ENCODE results near the gene TOM1L1. TPM values are rescaled to one million over a fixed set of nuclear protein-coding genes. Genes with fewer than 3 reads are reported as not detected.
A peak's percentile ranks its signal among the peaks of the same experiment; 100 is the strongest.
"Not testable (repeated sequence)": the region's sequence is repeated elsewhere in the genome, so short reads cannot be mapped to it uniquely, and the experiment has no call there.

Gene TOM1L1
- 0.32 and 0.41 TPM in 2 replicates for total RNA-seq

- intact Hi-C loops (cut with micrococcal nuclease): loop anchor here (2.0 kb wide), 1 partner anchor 66 kb away; no protein-coding TSS in a partner anchor
- Mint-ChIP-seq H3K9me3 (no peaks in the 10 kb centered on the region), H3K27me3 (ENCODE audit: insufficient read depth) (peaks cover 25% of the 10 kb centered on the region), H3K27ac (no peak within 1 kb of the TSS), H3K4me3 (peak within 1 kb of the TSS; percentile 43), H3K36me3 (ENCODE audit: low read depth) (no peaks in the 10 kb centered on the region), H3K4me1 (ENCODE audit: low read depth) (peaks cover 8% of the 10 kb centered on the region)
- no peak for DNase-seq (ENCODE audit: low spot score)
Observed at GRCh38 chr17:54900457-54901229, at the start of gene TOM1L1. TOM1L1 (plus strand) TSS chr17:54900852; CDS start chr17:54900866, 14 bp downstream.

- DNase-seq (ENCODE audit: low spot score): no peak
- no peaks in the 10 kb centered on the region for H3K9me3 Mint-ChIP-seq
- no peak overlapping the region for H3K4me3 Mint-ChIP-seq
- intact Hi-C loops (cut with micrococcal nuclease): no loop called here
- H3K27ac Mint-ChIP-seq: no peak overlapping the region
- no peaks in the 10 kb centered on the region for H3K4me1 Mint-ChIP-seq (ENCODE audit: low read depth)
- no peaks in the 10 kb centered on the region for H3K36me3 Mint-ChIP-seq (ENCODE audit: low read depth)
- no peaks in the 10 kb centered on the region for H3K27me3 Mint-ChIP-seq (ENCODE audit: insufficient read depth)
Observed at GRCh38 chr17:54859187-54859586, 41.5 kb upstream of the TOM1L1 start.

- Mint-ChIP-seq H3K27ac (no peak overlapping the region), H3K4me1 (ENCODE audit: low read depth) (no peaks in the 10 kb centered on the region), H3K36me3 (ENCODE audit: low read depth) (no peaks in the 10 kb centered on the region), H3K9me3 (no peaks in the 10 kb centered on the region), H3K27me3 (ENCODE audit: insufficient read depth) (no peaks in the 10 kb centered on the region), H3K4me3 (no peak overlapping the region)
- intact Hi-C loops (cut with micrococcal nuclease): no loop called here
- no peak for DNase-seq (ENCODE audit: low spot score)
Observed at GRCh38 chr17:54860617-54861470, 39.8 kb upstream of the TOM1L1 start.

- Mint-ChIP-seq H3K4me1 (ENCODE audit: low read depth) (no peaks in the 10 kb centered on the region), H3K27me3 (ENCODE audit: insufficient read depth) (no peaks in the 10 kb centered on the region), H3K27ac (no peak overlapping the region), H3K9me3 (no peaks in the 10 kb centered on the region), H3K36me3 (ENCODE audit: low read depth) (no peaks in the 10 kb centered on the region), H3K4me3 (no peak overlapping the region)
- intact Hi-C loops (cut with micrococcal nuclease): no loop called here
- DNase-seq (ENCODE audit: low spot score): no peak
Observed at GRCh38 chr17:54861471-54861983, 39.1 kb upstream of the TOM1L1 start.

- H3K36me3 Mint-ChIP-seq (ENCODE audit: low read depth): no peaks in the 10 kb centered on the region
- no peaks in the 10 kb centered on the region for H3K4me1 Mint-ChIP-seq (ENCODE audit: low read depth)
- no peak overlapping the region for H3K27ac Mint-ChIP-seq
- intact Hi-C loops (cut with micrococcal nuclease): no loop called here
- no peak overlapping the region for H3K4me3 Mint-ChIP-seq
- peaks cover 2% of the 10 kb centered on the region for H3K27me3 Mint-ChIP-seq (ENCODE audit: insufficient read depth)
- no peaks in the 10 kb centered on the region for H3K9me3 Mint-ChIP-seq
- no peak for DNase-seq (ENCODE audit: low spot score)
Observed at GRCh38 chr17:54863176-54863575, 37.5 kb upstream of the TOM1L1 start.

- H3K27me3 Mint-ChIP-seq (ENCODE audit: insufficient read depth): peaks cover 2% of the 10 kb centered on the region
Observed at GRCh38 chr17:54864070-54864469, 36.6 kb upstream of the TOM1L1 start.

GRCh38 chr17:54864636-54865356 is 35.9 kb upstream of the TOM1L1 start:
- H3K27me3 Mint-ChIP-seq (ENCODE audit: insufficient read depth): peaks cover 2% of the 10 kb centered on the region
- no peaks in the 10 kb centered on the region for H3K36me3 Mint-ChIP-seq (ENCODE audit: low read depth)
- H3K4me3 Mint-ChIP-seq: no peak overlapping the region

More at GRCh38 chr17:54864070-54864469, 36.6 kb upstream of the TOM1L1 start:
- H3K9me3 Mint-ChIP-seq: no peaks in the 10 kb centered on the region
- intact Hi-C loops (cut with micrococcal nuclease): no loop called here
- DNase-seq (ENCODE audit: low spot score): no peak
- no peaks in the 10 kb centered on the region for H3K4me1 Mint-ChIP-seq (ENCODE audit: low read depth)
- no peak overlapping the region for H3K4me3 Mint-ChIP-seq
- H3K36me3 Mint-ChIP-seq (ENCODE audit: low read depth): no peaks in the 10 kb centered on the region
- H3K27ac Mint-ChIP-seq: no peak overlapping the region

GRCh38 chr17:54867634-54868033 is 33.0 kb upstream of the TOM1L1 start:
- Mint-ChIP-seq H3K27me3 (ENCODE audit: insufficient read depth) (peaks cover 2% of the 10 kb centered on the region), H3K27ac (no peak overlapping the region), H3K36me3 (ENCODE audit: low read depth) (no peaks in the 10 kb centered on the region), H3K4me3 (no peak overlapping the region), H3K9me3 (no peaks in the 10 kb centered on the region), H3K4me1 (ENCODE audit: low read depth) (no peaks in the 10 kb centered on the region)
- DNase-seq (ENCODE audit: low spot score): no peak
- intact Hi-C loops (cut with micrococcal nuclease): no loop called here

More at GRCh38 chr17:54864636-54865356, 35.9 kb upstream of the TOM1L1 start:
- no peak for DNase-seq (ENCODE audit: low spot score)
- Mint-ChIP-seq H3K27ac (no peak overlapping the region), H3K4me1 (ENCODE audit: low read depth) (no peaks in the 10 kb centered on the region), H3K9me3 (no peaks in the 10 kb centered on the region)
- intact Hi-C loops (cut with micrococcal nuclease): no loop called here

- no peak for DNase-seq (ENCODE audit: low spot score)
- no peaks in the 10 kb centered on the region for H3K9me3 Mint-ChIP-seq
- intact Hi-C loops (cut with micrococcal nuclease): no loop called here
- H3K27ac Mint-ChIP-seq: no peak overlapping the region
- no peaks in the 10 kb centered on the region for H3K36me3 Mint-ChIP-seq (ENCODE audit: low read depth)
- no peak overlapping the region for H3K4me3 Mint-ChIP-seq
- H3K27me3 Mint-ChIP-seq (ENCODE audit: insufficient read depth): peaks cover 2% of the 10 kb centered on the region
- no peaks in the 10 kb centered on the region for H3K4me1 Mint-ChIP-seq (ENCODE audit: low read depth)
Observed at GRCh38 chr17:54870671-54871175, 29.9 kb upstream of the TOM1L1 start.

GRCh38 chr17:54875906-54876305 is 24.7 kb upstream of the TOM1L1 start:
- H3K27ac Mint-ChIP-seq; DNase-seq (ENCODE audit: low spot score); H3K9me3 Mint-ChIP-seq; intact Hi-C loops (cut with micrococcal nuclease); H3K36me3 Mint-ChIP-seq (ENCODE audit: low read depth); H3K4me3 Mint-ChIP-seq; H3K4me1 Mint-ChIP-seq (ENCODE audit: low read depth); H3K27me3 Mint-ChIP-seq (ENCODE audit: insufficient read depth): not testable (repeated sequence)

GRCh38 chr17:54876656-54877195 is 23.9 kb upstream of the TOM1L1 start:
- intact Hi-C loops (cut with micrococcal nuclease): no loop called here
- Mint-ChIP-seq H3K27ac (no peak overlapping the region), H3K36me3 (ENCODE audit: low read depth) (no peaks in the 10 kb centered on the region)

GRCh38 chr17:54881255-54881972 is 19.2 kb upstream of the TOM1L1 start:
- DNase-seq (ENCODE audit: low spot score): no peak
- Mint-ChIP-seq H3K27ac (no peak overlapping the region), H3K27me3 (ENCODE audit: insufficient read depth) (peaks cover 2% of the 10 kb centered on the region), H3K9me3 (no peaks in the 10 kb centered on the region), H3K36me3 (ENCODE audit: low read depth) (no peaks in the 10 kb centered on the region), H3K4me1 (ENCODE audit: low read depth) (no peaks in the 10 kb centered on the region), H3K4me3 (no peak overlapping the region)
- intact Hi-C loops (cut with micrococcal nuclease): no loop called here

More at GRCh38 chr17:54876656-54877195, 23.9 kb upstream of the TOM1L1 start:
- DNase-seq (ENCODE audit: low spot score): no peak
- peaks cover 2% of the 10 kb centered on the region for H3K27me3 Mint-ChIP-seq (ENCODE audit: insufficient read depth)
- no peak overlapping the region for H3K4me3 Mint-ChIP-seq
- no peaks in the 10 kb centered on the region for H3K9me3 Mint-ChIP-seq
- no peaks in the 10 kb centered on the region for H3K4me1 Mint-ChIP-seq (ENCODE audit: low read depth)

All from activated T-helper 1 cell treated with anti-CD3 and anti-CD28 coated beads, Interleukin-12 subunit alpha, Interleukin-12 subunit beta, Interleukin-2, Interleukin-4 antibody, amounts not matched to agents 30 ng/mL and 10 ng/mL and 1 ng/mL, durations not matched to agents 14 hours and 24 hours and 36 hours (primary cell).